Parathyroid adenoma (tissue), 2 donors: Measurements from ENCODE around the gene TRPV4.
"Not testable (repeated sequence)": the region's sequence is repeated elsewhere in the genome, so short reads cannot be mapped to it uniquely, and the experiment has no call there.

Source experiments
- H2AFZ ChIP-seq: fragments of 300-600 bp; sonication (generic); one replicate; pipeline ENCODE4 v1.7.0; 2017; ENCODE audit warnings: antibody characterized with exemption, mild to moderate bottlenecking
- H3K27ac ChIP-seq: fragments of 300-600 bp; sonication (generic); one replicate; pipeline ENCODE4 v1.7.0; 2017
- H3K27me3 ChIP-seq: fragments of 300-600 bp; sonication (generic); one replicate; pipeline ENCODE4 v1.7.0; 2017; ENCODE audit warnings: low read length; ENCODE audit not compliant: control insufficient read depth, insufficient read depth
- H3K36me3 ChIP-seq: fragments of 300-600 bp; sonication (generic); one replicate; pipeline ENCODE4 v1.7.0; 2017; ENCODE audit warnings: low read length; ENCODE audit not compliant: control insufficient read depth, insufficient read depth
- H3K4me1 ChIP-seq: fragments of 300-600 bp; sonication (generic); one replicate; pipeline ENCODE4 v1.7.0; 2017; ENCODE audit warnings: control low read depth
- H3K4me2 ChIP-seq: fragments of 300-600 bp; sonication (generic); one replicate; pipeline ENCODE4 v1.7.0; 2017; ENCODE audit warnings: low read length
- H3K4me3 ChIP-seq: fragments of 300-600 bp; sonication (generic); one replicate; pipeline ENCODE4 v1.7.0; 2017; ENCODE audit warnings: low read depth, low read length
- H3K79me2 ChIP-seq: fragments of 300-600 bp; sonication (generic); one replicate; pipeline ENCODE4 v1.7.0; 2017; ENCODE audit warnings: control low read depth
- H3K9ac ChIP-seq: fragments of 300-600 bp; sonication (generic); one replicate; pipeline ENCODE4 v1.7.0; 2017; ENCODE audit warnings: mild to moderate bottlenecking
- H3K9me3 ChIP-seq: fragments of 300-600 bp; sonication (generic); one replicate; pipeline ENCODE4 v1.7.0; 2017; ENCODE audit warnings: low read length; ENCODE audit not compliant: control insufficient read depth
- TF ChIP-seq, protein P1 (sequence below): fragments of 300-600 bp; sonication (generic); IDR thresholded peaks from one replicate; pipeline ENCODE4 v1.7.0; 2017; ENCODE audit warnings: antibody characterized with exemption, mild to moderate bottlenecking
- donor health status: primary hyperparathyroidism.

Gene TRPV4

DNA sequence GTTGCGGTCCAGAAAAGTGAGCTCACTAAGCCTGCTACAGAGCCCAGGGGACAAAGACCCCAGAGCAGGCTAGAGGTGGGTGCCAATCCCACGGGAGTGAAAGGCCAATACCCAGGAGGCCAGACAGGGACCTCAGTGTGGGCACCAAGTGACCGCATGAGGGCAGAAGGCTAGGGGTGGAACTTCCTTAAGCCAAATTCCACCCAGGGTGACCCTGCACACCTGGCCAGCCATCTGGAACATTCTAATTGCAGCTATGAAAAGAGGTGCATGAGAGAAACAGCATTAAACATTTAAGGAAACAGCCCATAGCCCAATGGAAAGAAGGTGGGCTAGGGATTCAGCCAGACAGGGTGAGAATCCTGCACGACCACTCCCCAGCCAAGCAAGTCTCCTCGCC is 27.8 kb upstream of the TRPV4 start:
- Histone ChIP-seq H3K27ac (no peak overlapping the region), H3K4me2 (no peak overlapping the region), H3K4me3 (no peak overlapping the region), H3K79me2 (no peaks in the 10 kb centered on the region), H3K4me1 (no peaks in the 10 kb centered on the region), H3K9ac (no peak overlapping the region), H3K36me3 (no peaks in the 10 kb centered on the region), H3K9me3 (no peaks in the 10 kb centered on the region), H2AFZ (no peak overlapping the region), H3K27me3 (no peaks in the 10 kb centered on the region)
- TF ChIP-seq, protein P1, sequence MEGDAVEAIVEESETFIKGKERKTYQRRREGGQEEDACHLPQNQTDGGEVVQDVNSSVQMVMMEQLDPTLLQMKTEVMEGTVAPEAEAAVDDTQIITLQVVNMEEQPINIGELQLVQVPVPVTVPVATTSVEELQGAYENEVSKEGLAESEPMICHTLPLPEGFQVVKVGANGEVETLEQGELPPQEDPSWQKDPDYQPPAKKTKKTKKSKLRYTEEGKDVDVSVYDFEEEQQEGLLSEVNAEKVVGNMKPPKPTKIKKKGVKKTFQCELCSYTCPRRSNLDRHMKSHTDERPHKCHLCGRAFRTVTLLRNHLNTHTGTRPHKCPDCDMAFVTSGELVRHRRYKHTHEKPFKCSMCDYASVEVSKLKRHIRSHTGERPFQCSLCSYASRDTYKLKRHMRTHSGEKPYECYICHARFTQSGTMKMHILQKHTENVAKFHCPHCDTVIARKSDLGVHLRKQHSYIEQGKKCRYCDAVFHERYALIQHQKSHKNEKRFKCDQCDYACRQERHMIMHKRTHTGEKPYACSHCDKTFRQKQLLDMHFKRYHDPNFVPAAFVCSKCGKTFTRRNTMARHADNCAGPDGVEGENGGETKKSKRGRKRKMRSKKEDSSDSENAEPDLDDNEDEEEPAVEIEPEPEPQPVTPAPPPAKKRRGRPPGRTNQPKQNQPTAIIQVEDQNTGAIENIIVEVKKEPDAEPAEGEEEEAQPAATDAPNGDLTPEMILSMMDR: no peak

- no peaks in the 10 kb centered on the region for H3K36me3 ChIP-seq
- H3K4me1 ChIP-seq: no peaks in the 10 kb centered on the region
- H3K27ac ChIP-seq: no peak overlapping the region
- H3K27me3 ChIP-seq: no peaks in the 10 kb centered on the region
- H3K4me2 ChIP-seq: no peak overlapping the region
- no peak overlapping the region for H3K4me3 ChIP-seq
- H3K79me2 ChIP-seq: no peaks in the 10 kb centered on the region
- H3K9me3 ChIP-seq: no peaks in the 10 kb centered on the region
- no peak overlapping the region for H3K9ac ChIP-seq
- TF ChIP-seq, protein P1: no peak
- no peak overlapping the region for H2AFZ ChIP-seq
Measured at GRCh38 chr12:109858764-109859163, 25.6 kb upstream of the TRPV4 start.

- Histone ChIP-seq H3K27ac (no peak overlapping the region), H3K36me3 (no peaks in the 10 kb centered on the region), H3K27me3 (no peaks in the 10 kb centered on the region), H3K9me3 (no peaks in the 10 kb centered on the region), H3K4me1 (no peaks in the 10 kb centered on the region), H3K4me3 (no peak overlapping the region), H2AFZ (no peak overlapping the region), H3K4me2 (no peak overlapping the region), H3K79me2 (no peaks in the 10 kb centered on the region), H3K9ac (no peak overlapping the region)
- TF ChIP-seq, protein P1: no peak
Measured at GRCh38 chr12:109857715-109858114, 24.5 kb upstream of the TRPV4 start.

GRCh38 chr12:109855377-109855776 is 22.2 kb upstream of the TRPV4 start:
- H3K4me3 ChIP-seq: no peak overlapping the region
- H3K9me3 ChIP-seq: no peaks in the 10 kb centered on the region
- H3K36me3 ChIP-seq: no peaks in the 10 kb centered on the region

DNA sequence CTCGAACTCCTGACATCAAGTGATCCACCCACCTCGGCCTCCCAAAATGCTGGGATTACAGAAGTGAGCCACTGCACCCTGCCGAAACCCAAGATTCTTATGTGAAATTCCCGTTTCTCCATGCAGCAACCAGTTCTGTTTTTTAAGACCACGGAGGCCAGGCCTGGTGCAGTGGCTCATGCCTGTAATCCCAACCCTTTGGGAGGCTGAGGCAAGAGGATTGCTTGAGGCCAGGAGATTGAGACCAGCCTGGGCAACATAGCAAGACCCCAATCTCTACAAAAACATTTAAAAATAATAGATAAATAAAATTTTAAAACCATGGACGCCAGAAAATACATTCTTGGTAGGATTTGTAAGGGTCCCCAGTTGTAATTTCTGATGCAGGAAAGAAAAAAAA is 17.3 kb upstream of the TRPV4 start:
- not testable (repeated sequence) for H3K4me2 ChIP-seq, H3K27me3 ChIP-seq, H3K36me3 ChIP-seq, H3K79me2 ChIP-seq, H3K9ac ChIP-seq, H3K4me3 ChIP-seq, H3K9me3 ChIP-seq, H3K27ac ChIP-seq, H2AFZ ChIP-seq, H3K4me1 ChIP-seq

More at GRCh38 chr12:109855377-109855776, 22.2 kb upstream of the TRPV4 start:
- H3K79me2 ChIP-seq: no peaks in the 10 kb centered on the region
- H3K27ac ChIP-seq: no peak overlapping the region
- no peak overlapping the region for H2AFZ ChIP-seq
- no peaks in the 10 kb centered on the region for H3K27me3 ChIP-seq
- no peak overlapping the region for H3K9ac ChIP-seq
- no peak overlapping the region for H3K4me2 ChIP-seq
- TF ChIP-seq, protein P1: no peak
- no peaks in the 10 kb centered on the region for H3K4me1 ChIP-seq
